Measurements from ENCODE around the gene RNASET2.
A peak's percentile ranks its signal among the peaks of the same experiment; 100 is the strongest.

Gene RNASET2

GRCh38 chr6:166956444-166957086 is at the start of gene RNASET2:
TSS of gene RNASET2 (minus strand) at chr6:166956550. CDS start at chr6:166956182, 368 bp downstream.
- DNase-seq (ENCODE audit: low read depth, low spot score), result peak; percentile 97

- peak; percentile 10 for DNase-seq (ENCODE audit: low read depth, low spot score)
Observed at GRCh38 chr6:167005350-167006159, 49.2 kb upstream of the RNASET2 start.

- DNase-seq (ENCODE audit: low read depth, low spot score), result no peak
Observed at GRCh38 chr6:167000759-167001158, 44.4 kb upstream of the RNASET2 start.

- DNase-seq (ENCODE audit: low read depth, low spot score), result no peak
Observed at GRCh38 chr6:166999884-167000253, 43.5 kb upstream of the RNASET2 start.

- peak; percentile 99 for DNase-seq (ENCODE audit: low read depth, low spot score)
Observed at GRCh38 chr6:166999145-166999883, 43.0 kb upstream of the RNASET2 start, which contains the start of gene CEP43. TSS of gene CEP43 (plus strand) at chr6:166999397. CDS start at chr6:166999413, 16 bp downstream.

- DNase-seq (ENCODE audit: low read depth, low spot score), result no peak
Observed at GRCh38 chr6:166998256-166999144, 42.1 kb upstream of the RNASET2 start.

GRCh38 chr6:166997768-166998255 is 41.5 kb upstream of the RNASET2 start:
- DNase-seq (ENCODE audit: low read depth, low spot score), result peak; percentile 87

GRCh38 chr6:166997348-166997747 is 41.0 kb upstream of the RNASET2 start:
- DNase-seq (ENCODE audit: low read depth, low spot score), result no peak

GRCh38 chr6:166996406-166996805 is 40.1 kb upstream of the RNASET2 start:
- peak; percentile 32 for DNase-seq (ENCODE audit: low read depth, low spot score)

- DNase-seq (ENCODE audit: low read depth, low spot score), result peak; percentile 62
Observed at GRCh38 chr6:166989427-166990032, 33.2 kb upstream of the RNASET2 start.

- peak; percentile 48 for DNase-seq (ENCODE audit: low read depth, low spot score)
Observed at GRCh38 chr6:166988674-166989201, 32.4 kb upstream of the RNASET2 start.

- DNase-seq (ENCODE audit: low read depth, low spot score), result peak; percentile 41
Observed at GRCh38 chr6:166987930-166988329, 31.6 kb upstream of the RNASET2 start.

GRCh38 chr6:166987448-166987847 is 31.1 kb upstream of the RNASET2 start:
- DNase-seq (ENCODE audit: low read depth, low spot score), result no peak

- DNase-seq (ENCODE audit: low read depth, low spot score), result no peak
Observed at GRCh38 chr6:166980738-166981137, 24.4 kb upstream of the RNASET2 start.

GRCh38 chr6:166977621-166978525 is 21.5 kb upstream of the RNASET2 start:
- no peak for DNase-seq (ENCODE audit: low read depth, low spot score)

- no peak for DNase-seq (ENCODE audit: low read depth, low spot score)
Observed at GRCh38 chr6:166976636-166977035, 20.3 kb upstream of the RNASET2 start.

GRCh38 chr6:166972101-166972500 is 15.8 kb upstream of the RNASET2 start:
- DNase-seq (ENCODE audit: low read depth, low spot score), result no peak

- DNase-seq (ENCODE audit: low read depth, low spot score), result no peak
Observed at GRCh38 chr6:166971271-166971670, 14.9 kb upstream of the RNASET2 start.

GRCh38 chr6:166970776-166971175 is 14.4 kb upstream of the RNASET2 start:
- DNase-seq (ENCODE audit: low read depth, low spot score), result no peak
